ENCODE results near the gene SH2D6. TPM values are rescaled to one million over a fixed set of nuclear protein-coding genes. Genes with fewer than 3 reads are reported as not detected.

Gene SH2D6
- total and polyA plus RNA-seq, 4 donors = 0.14 to 0.74 (median 0.53) TPM

GRCh38 chr2:85445316-85446295 is 27.1 kb downstream of the SH2D6 start:
- Histone ChIP-seq H3K27ac (ENCODE audit: low read depth in 1 of 2, low read length in 1 of 2) (peak overlapping the region; percentile 37 to 55), H3K9ac (ENCODE audit: insufficient read depth in 1 of 2, low read length in 2 of 2) (no peak overlapping the region), H3K36me3 (ENCODE audit: control insufficient read depth in 4 of 4, insufficient read depth in 4 of 4, low read length in 4 of 4) (no peaks in the 10 kb centered on the region), H3K9me3 (ENCODE audit: control insufficient read depth in 4 of 4, insufficient read depth in 3 of 4, low read length in 3 of 4) (no peaks in the 10 kb centered on the region), H3K4me3 (no peak overlapping the region), H3K27me3 (ENCODE audit: control insufficient read depth in 3 of 3, insufficient read depth in 3 of 3, low read length in 2 of 3) (no peaks in the 10 kb centered on the region), H3K4me1 (ENCODE audit: control insufficient read depth in 5 of 5, insufficient read depth in 5 of 5, low read length in 5 of 5) (no peaks in the 10 kb centered on the region)
- ATAC-seq (ENCODE audit: insufficient read depth, low FRiP score) (no peak), DNase-seq (no peak)
- 95 to 96% methylated on average over 5 of the region's 5 CpGs for whole genome bisulfite sequencing, 2 donors
- TF ChIP-seq CTCF (IDR thresholded peaks at IDR 0.05; ENCODE audit: control extremely low read depth, extremely low read depth) = no peak

GRCh38 chr2:85446296-85447221 is 28.0 kb downstream of the SH2D6 start:
- TF ChIP-seq CTCF (IDR thresholded peaks at IDR 0.05; ENCODE audit: control extremely low read depth, extremely low read depth) = no peak
- WGBS, 2 donors = 76 to 79% methylated on average over 14 of the region's 14 CpGs
- Histone ChIP-seq H3K4me3 (no peak overlapping the region), H3K27me3 (ENCODE audit: control insufficient read depth in 3 of 3, insufficient read depth in 3 of 3, low read length in 2 of 3) (no peaks in the 10 kb centered on the region), H3K9me3 (ENCODE audit: control insufficient read depth in 4 of 4, insufficient read depth in 3 of 4, low read length in 3 of 4) (no peaks in the 10 kb centered on the region), H3K9ac (ENCODE audit: insufficient read depth in 1 of 2, low read length in 2 of 2) (no peak overlapping the region), H3K4me1 (ENCODE audit: control insufficient read depth in 5 of 5, insufficient read depth in 5 of 5, low read length in 5 of 5) (no peaks in the 10 kb centered on the region), H3K36me3 (ENCODE audit: control insufficient read depth in 4 of 4, insufficient read depth in 4 of 4, low read length in 4 of 4) (no peaks in the 10 kb centered on the region), H3K27ac (ENCODE audit: low read depth in 1 of 2, low read length in 1 of 2) (peak overlapping the region in 1 of 2 donors; percentile 55)
- ATAC-seq (ENCODE audit: insufficient read depth, low FRiP score) = no peak
- DNase-seq = no peak

- WGBS, 2 donors = 88 to 89% methylated on average over 8 of the region's 8 CpGs
- no peak for ATAC-seq (ENCODE audit: insufficient read depth, low FRiP score)
These were observed 28.7 kb downstream of the SH2D6 start for GRCh38 chr2:85447222-85447585.

More at GRCh38 chr2:85447222-85447585, 28.7 kb downstream of the SH2D6 start:
- Histone ChIP-seq H3K4me3 (no peak overlapping the region), H3K27me3 (ENCODE audit: control insufficient read depth in 3 of 3, insufficient read depth in 3 of 3, low read length in 2 of 3) (no peaks in the 10 kb centered on the region), H3K9me3 (ENCODE audit: control insufficient read depth in 4 of 4, insufficient read depth in 3 of 4, low read length in 3 of 4) (no peaks in the 10 kb centered on the region), H3K9ac (ENCODE audit: insufficient read depth in 1 of 2, low read length in 2 of 2) (no peak overlapping the region), H3K4me1 (ENCODE audit: control insufficient read depth in 5 of 5, insufficient read depth in 5 of 5, low read length in 5 of 5) (no peaks in the 10 kb centered on the region), H3K36me3 (ENCODE audit: control insufficient read depth in 4 of 4, insufficient read depth in 4 of 4, low read length in 4 of 4) (no peaks in the 10 kb centered on the region), H3K27ac (ENCODE audit: low read depth in 1 of 2, low read length in 1 of 2) (no peak overlapping the region)
- no peak for TF ChIP-seq CTCF (IDR thresholded peaks at IDR 0.05; ENCODE audit: control extremely low read depth, extremely low read depth)
- DNase-seq = no peak
